SU-DHL-6 (cell line): Measurements from ENCODE around the gene LINGO1.

Source experiments
- H2AFZ ChIP-seq: fragments of 200-600 bp; sonication (generic); 2 replicates; pipeline ENCODE4 v1.6.1; 2014; ENCODE audit warnings: low read depth, mild to moderate bottlenecking, moderate library complexity, mixed read lengths, antibody characterized with exemption, low read length; ENCODE audit not compliant: severe bottlenecking
- H3F3A ChIP-seq: fragments of 200-600 bp; shearing (Covaris generic); 2 replicates; pipeline ENCODE4 v1.6.0; 2016; ENCODE audit warnings: antibody characterized with exemption, mild to moderate bottlenecking; ENCODE audit not compliant: insufficient read depth
- H3K27ac ChIP-seq: fragments of 200-600 bp; sonication (generic); 2 replicates; pipeline ENCODE4 v1.5.1; 2016; ENCODE audit warnings: low read depth, mild to moderate bottlenecking, low read length, moderate library complexity, mixed read lengths
- H3K27me3 ChIP-seq: fragments of 200-600 bp; sonication (generic), shearing (Covaris generic); 2 replicates; pipeline ENCODE4 v1.6.0; 2014; ENCODE audit warnings: mild to moderate bottlenecking, low read length
- H3K36me3 ChIP-seq: fragments of 200-600 bp; sonication (generic); 2 replicates; pipeline ENCODE4 v1.6.1; 2014; ENCODE audit warnings: mild to moderate bottlenecking, low read length, mixed read lengths
- H3K4me2 ChIP-seq: fragments of 300-600, 200-600 bp; shearing (Covaris generic), sonication (generic); 2 replicates; pipeline ENCODE4 v1.6.0; 2014; ENCODE audit warnings: low read length, low read depth, mild to moderate bottlenecking; ENCODE audit not compliant: poor library complexity, severe bottlenecking
- H3K4me3 ChIP-seq: fragments of 200-600 bp; sonication (generic); 2 replicates; pipeline ENCODE4 v1.5.1; 2014; ENCODE audit warnings: antibody characterized with exemption, low read length, mild to moderate bottlenecking, mixed read lengths; ENCODE audit not compliant: insufficient read depth, poor library complexity, severe bottlenecking
- H3K79me2 ChIP-seq: fragments of 200-600 bp; sonication (generic); 2 replicates; pipeline ENCODE4 v1.6.1; 2014; ENCODE audit warnings: mild to moderate bottlenecking, low read length, moderate library complexity; ENCODE audit not compliant: insufficient read depth
- H3K9ac ChIP-seq: fragments of 200-600 bp; sonication (generic); 2 replicates; pipeline ENCODE4 v1.7.0; 2014; ENCODE audit warnings: mild to moderate bottlenecking, low read length
- H3K9me2 ChIP-seq: fragments of 200-600 bp; sonication (generic); replicated peaks from 2 replicates; pipeline ENCODE4 v1.6.1; 2014; ENCODE audit warnings: low read length; ENCODE audit not compliant: insufficient read depth
- H3K9me3 ChIP-seq: fragments of 200-600 bp; sonication (generic); 2 replicates; pipeline ENCODE4 v1.6.1; 2014; ENCODE audit warnings: low read length, mixed read lengths; ENCODE audit not compliant: insufficient read depth
- H4K20me1 ChIP-seq: fragments of 200-600 bp; sonication (generic); 2 replicates; pipeline ENCODE4 v1.6.1; 2014; ENCODE audit warnings: low read depth, mild to moderate bottlenecking, antibody characterized with exemption, low read length, moderate library complexity, mixed read lengths
- CTCF ChIP-seq: fragments of 200-600 bp; sonication (generic); IDR thresholded peaks from one replicate; pipeline ENCODE4 v1.5.1; 2017; ENCODE audit warnings: antibody characterized with exemption, mild to moderate bottlenecking, low read length, moderate library complexity; ENCODE audit not compliant: insufficient read depth, poor library complexity, severe bottlenecking
- EZH2phosphoT487 ChIP-seq: fragments of 200-600 bp; sonication (generic), shearing (Covaris generic); conservative IDR thresholded peaks from 2 replicates; pipeline ENCODE4 v1.6.1; 2018; ENCODE audit warnings: mild to moderate bottlenecking, antibody characterized with exemption, low read length, moderate library complexity, mixed read lengths

Gene LINGO1

GRCh38 chr15:77613814-77614213 is 18.9 kb downstream of the LINGO1 start:
- Histone ChIP-seq H3K9me3 (no peaks in the 10 kb centered on the region), H3K4me3 (no peak overlapping the region), H3K9ac (no peak overlapping the region), H4K20me1 (no peaks in the 10 kb centered on the region), H3K27ac (no peak overlapping the region), H3K4me2 (no peak overlapping the region), H3K36me3 (no peaks in the 10 kb centered on the region), H2AFZ (no peak overlapping the region), H3F3A (no peaks in the 10 kb centered on the region), H3K79me2 (no peaks in the 10 kb centered on the region), H3K9me2 (no peaks in the 10 kb centered on the region), H3K27me3 (no peaks in the 10 kb centered on the region)
- no peak for TF ChIP-seq EZH2phosphoT487
- TF ChIP-seq CTCF, result no peak

DNA sequence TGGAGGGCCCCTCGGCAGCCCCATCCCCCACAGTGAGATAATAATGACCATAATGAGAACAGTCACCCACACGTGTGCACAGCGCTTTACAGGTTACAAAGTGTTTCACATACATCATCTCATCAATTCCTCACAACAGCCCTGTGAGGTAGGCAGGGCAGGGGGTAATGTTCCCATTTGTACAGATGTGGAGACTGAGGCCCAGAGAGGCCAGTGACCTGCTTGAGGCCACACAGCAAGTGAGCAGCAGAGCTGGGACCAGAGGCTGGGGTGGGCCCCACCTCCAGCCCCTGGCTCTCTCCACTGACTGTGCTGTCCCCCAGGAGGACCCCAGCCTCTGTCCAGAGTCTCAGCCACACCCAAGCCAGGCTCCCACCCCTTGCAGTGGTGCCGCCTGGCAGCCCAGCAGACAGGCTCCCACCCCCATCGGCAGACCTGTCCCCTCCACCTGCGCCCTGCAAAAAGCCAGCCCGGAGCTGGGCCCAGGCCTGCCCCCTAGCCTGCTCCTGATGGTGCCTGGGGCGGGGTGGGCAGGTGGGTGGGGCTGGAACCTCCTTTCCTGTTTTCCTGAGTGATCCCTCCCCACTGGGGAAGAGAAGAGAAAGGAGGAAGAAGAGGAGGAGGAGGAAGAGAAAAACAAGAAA is 19.6 kb downstream of the LINGO1 start:
- Histone ChIP-seq H3K27me3 (no peaks in the 10 kb centered on the region), H3K79me2 (no peaks in the 10 kb centered on the region), H3K9me3 (no peaks in the 10 kb centered on the region), H3K4me3 (no peak overlapping the region), H3K27ac (no peak overlapping the region), H3K9ac (no peak overlapping the region), H4K20me1 (no peaks in the 10 kb centered on the region), H3F3A (no peaks in the 10 kb centered on the region), H2AFZ (no peak overlapping the region), H3K36me3 (no peaks in the 10 kb centered on the region), H3K9me2 (no peaks in the 10 kb centered on the region), H3K4me2 (no peak overlapping the region)
- no peak for TF ChIP-seq EZH2phosphoT487
- TF ChIP-seq CTCF, result no peak

DNA sequence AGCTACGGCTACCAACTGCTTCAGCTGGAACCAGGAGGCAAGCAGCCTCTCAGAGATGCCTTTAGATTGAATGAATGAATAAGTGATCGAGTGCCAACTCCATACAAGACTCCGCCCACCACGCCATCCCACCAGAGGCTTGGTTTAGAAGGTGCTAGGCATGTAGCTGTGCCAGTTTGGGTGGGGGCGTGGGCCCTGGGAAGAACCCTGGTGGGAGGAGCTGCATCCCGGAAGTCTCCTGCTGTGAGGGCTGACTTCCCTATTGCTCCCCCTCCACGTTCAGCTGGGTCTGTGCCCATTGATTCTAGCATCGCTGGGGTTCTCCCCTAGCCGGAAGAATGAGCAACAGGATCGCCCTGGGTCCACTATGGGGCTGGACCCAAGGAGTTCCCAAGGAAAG is 20.9 kb downstream of the LINGO1 start:
- Histone ChIP-seq H4K20me1 (no peaks in the 10 kb centered on the region), H3K27me3 (no peaks in the 10 kb centered on the region), H3K36me3 (no peaks in the 10 kb centered on the region), H3K4me2 (no peak overlapping the region), H3F3A (no peaks in the 10 kb centered on the region), H2AFZ (no peak overlapping the region), H3K9me3 (no peaks in the 10 kb centered on the region), H3K27ac (no peak overlapping the region), H3K9ac (no peak overlapping the region), H3K4me3 (no peak overlapping the region), H3K79me2 (no peaks in the 10 kb centered on the region), H3K9me2 (no peaks in the 10 kb centered on the region)
- TF ChIP-seq CTCF (no peak), EZH2phosphoT487 (no peak)
